D721Med (cell line): Measurements from ENCODE around the gene PLCH2.

ENCODE experiments used
- DNase-seq: peaks from one replicate; pipeline ENCODE4 v3.0.0; 2011; ENCODE audit warnings: low spot score; ENCODE audit not compliant: insufficient read length
- FAIRE-seq: peaks from 2 replicates; lab custom pipeline; 2011; peaks lifted over from hg19 to GRCh38; lab: Jason Lieb, UNC
- CTCF ChIP-seq: IDR thresholded peaks from 2 replicates; pipeline ENCODE4 v1.5.1; 2012; ENCODE audit warnings: mild to moderate bottlenecking, control low read depth; ENCODE audit not compliant: insufficient read depth; ENCODE audit errors: missing control alignments

Gene PLCH2

DNA sequence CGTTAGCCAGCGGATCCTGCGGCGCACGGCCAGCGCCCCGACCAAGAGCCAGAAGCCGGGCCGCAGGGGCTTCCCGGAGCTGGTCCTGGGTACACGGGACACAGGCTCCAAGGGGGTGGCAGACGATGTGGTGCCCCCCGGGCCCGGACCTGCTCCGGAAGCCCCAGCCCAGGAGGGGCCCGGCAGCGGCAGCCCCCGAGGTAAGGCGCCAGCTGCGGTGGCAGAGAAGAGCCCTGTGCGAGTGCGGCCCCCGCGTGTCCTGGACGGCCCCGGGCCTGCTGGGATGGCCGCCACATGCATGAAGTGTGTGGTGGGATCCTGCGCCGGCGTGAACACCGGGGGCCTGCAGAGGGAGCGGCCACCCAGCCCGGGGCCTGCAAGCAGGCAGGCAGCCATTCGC lies 26.1 kb downstream of the PLCH2 start:
- no peak for TF ChIP-seq CTCF
- no peak for FAIRE-seq
- DNase-seq = no peak

- TF ChIP-seq CTCF = no peak
- DNase-seq (no peak), FAIRE-seq (no peak)
Measured at GRCh38 chr1:2502661-2503553, 26.8 kb downstream of the PLCH2 start.

- DNase-seq (no peak), FAIRE-seq (no peak)
- TF ChIP-seq CTCF = no peak
Measured at GRCh38 chr1:2503554-2504224, 27.6 kb downstream of the PLCH2 start.

- no peak for TF ChIP-seq CTCF
- DNase-seq (no peak), FAIRE-seq (no peak)
Measured at GRCh38 chr1:2504225-2504948, 28.3 kb downstream of the PLCH2 start.

- no peak for TF ChIP-seq CTCF
- DNase-seq (no peak), FAIRE-seq (no peak)
Measured at GRCh38 chr1:2504949-2505272, 28.8 kb downstream of the PLCH2 start.

DNA sequence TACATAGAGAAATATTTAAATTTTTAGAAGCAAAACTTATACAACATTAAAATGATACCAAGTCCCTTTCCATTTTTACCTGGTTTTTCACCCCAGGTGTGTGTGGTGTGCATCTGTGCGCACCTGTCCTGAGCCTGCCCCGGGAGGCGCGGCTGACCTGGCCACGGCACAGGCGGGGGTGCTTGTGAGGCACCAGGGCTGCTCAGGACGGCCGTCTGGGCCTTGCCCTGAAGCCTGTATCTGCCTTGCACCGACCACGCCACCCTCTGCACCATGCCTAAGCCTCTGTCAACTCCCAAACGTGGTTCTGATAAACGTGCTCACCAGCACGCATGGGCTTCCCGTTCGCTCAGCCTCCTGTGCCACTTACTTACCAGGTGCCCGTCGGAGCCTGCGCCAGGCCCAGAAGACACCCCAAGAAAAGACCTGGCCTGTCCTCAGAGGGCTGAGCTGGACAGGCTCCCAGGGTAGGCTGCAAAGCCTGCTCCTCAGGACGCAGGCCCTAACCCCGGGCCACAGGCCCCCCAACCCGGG lies 29.4 kb downstream of the PLCH2 start:
- no peak for FAIRE-seq
- TF ChIP-seq CTCF = no peak
- DNase-seq = no peak
